ENCODE measurements around the gene CLPX. TPM values are rescaled to one million over a fixed set of nuclear protein-coding genes. Genes with fewer than 3 reads are reported as not detected.

Gene CLPX
- total RNA-seq, 1 experiment from 2014 or later: 26.2 TPM

GRCh38 chr15:65130941-65131340, 54.2 kb downstream of the CLPX start:
- Histone ChIP-seq H3K4me1 (ENCODE audit: low read length) (peaks cover 24% of the 10 kb centered on the region), H3K27me3 (ENCODE audit: low read length) (no peaks in the 10 kb centered on the region), H3K4me3 (ENCODE audit: low read length) (no peak overlapping the region), H2AFZ (ENCODE audit: low read length) (no peak overlapping the region), H3K9me2 (replicated peaks; ENCODE audit: insufficient read depth, low read length) (no peaks in the 10 kb centered on the region), H3K9ac (ENCODE audit: low read length) (no peak overlapping the region), H4K20me1 (ENCODE audit: insufficient read depth, low read depth, low read length) (0 out of 2 replicates have a peak, but pooled peaks cover 4% of the 10 kb centered on the region), H3K27ac (ENCODE audit: low read length) (no peak overlapping the region), H3K36me3 (ENCODE audit: insufficient read depth, low read length) (peaks cover 24% of the 10 kb centered on the region), H3K4me2 (ENCODE audit: low read depth, low read length, poor library complexity, severe bottlenecking) (no peak overlapping the region), H3K79me2 (ENCODE audit: low read length) (peaks cover 70% of the 10 kb centered on the region), H3K9me3 (ENCODE audit: low read length) (no peaks in the 10 kb centered on the region)
- DNase-seq: peak; percentile 54

- no peak for DNase-seq
- H3K9ac ChIP-seq (ENCODE audit: low read length): no peak overlapping the region
- H3K79me2 ChIP-seq (ENCODE audit: low read length): 0 out of 2 replicates have a peak, but pooled peaks cover 4% of the 10 kb centered on the region
- H3K27me3 ChIP-seq (ENCODE audit: low read length): no peaks in the 10 kb centered on the region
- no peak overlapping the region for H2AFZ ChIP-seq (ENCODE audit: low read length)
- H3K9me3 ChIP-seq (ENCODE audit: low read length): no peaks in the 10 kb centered on the region
- no peak overlapping the region for H3K27ac ChIP-seq (ENCODE audit: low read length)
- H4K20me1 ChIP-seq (ENCODE audit: insufficient read depth, low read depth, low read length): no peaks in the 10 kb centered on the region
- H3K4me2 ChIP-seq (ENCODE audit: low read depth, low read length, poor library complexity, severe bottlenecking): no peak overlapping the region
- H3K9me2 ChIP-seq (replicated peaks; ENCODE audit: insufficient read depth, low read length): no peaks in the 10 kb centered on the region
- H3K36me3 ChIP-seq (ENCODE audit: insufficient read depth, low read length): peaks cover 47% of the 10 kb centered on the region
- no peak overlapping the region for H3K4me3 ChIP-seq (ENCODE audit: low read length)
- no peaks in the 10 kb centered on the region for H3K4me1 ChIP-seq (ENCODE audit: low read length)
Observed at GRCh38 chr15:65115542-65115941, 69.6 kb downstream of the CLPX start.

- Histone ChIP-seq H3K79me2 (ENCODE audit: low read length) (0 out of 2 replicates have a peak, but pooled peaks cover 4% of the 10 kb centered on the region), H3K4me2 (ENCODE audit: low read depth, low read length, poor library complexity, severe bottlenecking) (no peak within 1 kb of the TSS), H2AFZ (ENCODE audit: low read length) (no peak within 1 kb of the TSS), H3K4me1 (ENCODE audit: low read length) (no peaks in the 10 kb centered on the region), H3K9me2 (replicated peaks; ENCODE audit: insufficient read depth, low read length) (no peaks in the 10 kb centered on the region), H4K20me1 (ENCODE audit: insufficient read depth, low read depth, low read length) (no peaks in the 10 kb centered on the region), H3K27ac (ENCODE audit: low read length) (no peak within 1 kb of the TSS), H3K4me3 (ENCODE audit: low read length) (no peak within 1 kb of the TSS), H3K9me3 (ENCODE audit: low read length) (no peaks in the 10 kb centered on the region), H3K36me3 (ENCODE audit: insufficient read depth, low read length) (peaks cover 47% of the 10 kb centered on the region), H3K27me3 (ENCODE audit: low read length) (no peaks in the 10 kb centered on the region), H3K9ac (ENCODE audit: low read length) (no peak within 1 kb of the TSS)
- no peak for DNase-seq
Observed at GRCh38 chr15:65115086-65115485, 70.1 kb downstream of the CLPX start, which contains the start of gene UBAP1L. TSS of gene UBAP1L (minus strand) at chr15:65115200. CDS start at chr15:65106215, 8,985 bp downstream.

- no peaks in the 10 kb centered on the region for H3K9me2 ChIP-seq (replicated peaks; ENCODE audit: insufficient read depth, low read length)
- peaks cover 20% of the 10 kb centered on the region; the same call in 1 of the 2 replicates for H3K36me3 ChIP-seq (ENCODE audit: insufficient read depth, low read length)
- no peaks in the 10 kb centered on the region for H4K20me1 ChIP-seq (ENCODE audit: insufficient read depth, low read depth, low read length)
- no peaks in the 10 kb centered on the region for H3K27me3 ChIP-seq (ENCODE audit: low read length)
- H3K79me2 ChIP-seq (ENCODE audit: low read length): no peaks in the 10 kb centered on the region
- no peak for DNase-seq
- no peaks in the 10 kb centered on the region for H3K9me3 ChIP-seq (ENCODE audit: low read length)
- H2AFZ ChIP-seq (ENCODE audit: low read length): no peak overlapping the region
- no peak overlapping the region for H3K27ac ChIP-seq (ENCODE audit: low read length)
- H3K9ac ChIP-seq (ENCODE audit: low read length): no peak overlapping the region
- H3K4me2 ChIP-seq (ENCODE audit: low read depth, low read length, poor library complexity, severe bottlenecking): no peak overlapping the region
- H3K4me3 ChIP-seq (ENCODE audit: low read length): no peak overlapping the region
- H3K4me1 ChIP-seq (ENCODE audit: low read length): no peaks in the 10 kb centered on the region
Observed at GRCh38 chr15:65110676-65111292, 74.4 kb downstream of the CLPX start.

- Histone ChIP-seq H3K9ac (ENCODE audit: low read length) (no peak overlapping the region), H4K20me1 (ENCODE audit: insufficient read depth, low read depth, low read length) (no peaks in the 10 kb centered on the region), H3K9me2 (replicated peaks; ENCODE audit: insufficient read depth, low read length) (no peaks in the 10 kb centered on the region)
Observed at GRCh38 chr15:65106011-65106590, 79.0 kb downstream of the CLPX start.

GRCh38 chr15:65105038-65105437, 80.1 kb downstream of the CLPX start:
- DNase-seq: no peak
- no peak overlapping the region for H3K4me2 ChIP-seq (ENCODE audit: low read depth, low read length, poor library complexity, severe bottlenecking)
- no peaks in the 10 kb centered on the region for H3K4me1 ChIP-seq (ENCODE audit: low read length)

More at GRCh38 chr15:65106011-65106590, 79.0 kb downstream of the CLPX start:
- no peaks in the 10 kb centered on the region for H3K27me3 ChIP-seq (ENCODE audit: low read length)
- no peaks in the 10 kb centered on the region for H3K9me3 ChIP-seq (ENCODE audit: low read length)
- H3K27ac ChIP-seq (ENCODE audit: low read length): no peak overlapping the region
- H3K4me2 ChIP-seq (ENCODE audit: low read depth, low read length, poor library complexity, severe bottlenecking): no peak overlapping the region
- DNase-seq: no peak
- H3K36me3 ChIP-seq (ENCODE audit: insufficient read depth, low read length): peaks cover 7% of the 10 kb centered on the region; the same call in 1 of the 2 replicates
- H2AFZ ChIP-seq (ENCODE audit: low read length): no peak overlapping the region
- no peak overlapping the region for H3K4me3 ChIP-seq (ENCODE audit: low read length)
- no peaks in the 10 kb centered on the region for H3K4me1 ChIP-seq (ENCODE audit: low read length)
- no peaks in the 10 kb centered on the region for H3K79me2 ChIP-seq (ENCODE audit: low read length)

GRCh38 chr15:65102912-65103311, 82.2 kb downstream of the CLPX start:
- Histone ChIP-seq H3K9ac (ENCODE audit: low read length) (no peak overlapping the region), H3K9me3 (ENCODE audit: low read length) (no peaks in the 10 kb centered on the region), H3K27ac (ENCODE audit: low read length) (no peak overlapping the region), H3K79me2 (ENCODE audit: low read length) (no peaks in the 10 kb centered on the region), H3K9me2 (replicated peaks; ENCODE audit: insufficient read depth, low read length) (no peaks in the 10 kb centered on the region), H2AFZ (ENCODE audit: low read length) (no peak overlapping the region), H3K4me3 (ENCODE audit: low read length) (no peak overlapping the region), H3K4me1 (ENCODE audit: low read length) (no peaks in the 10 kb centered on the region), H3K27me3 (ENCODE audit: low read length) (no peaks in the 10 kb centered on the region), H3K36me3 (ENCODE audit: insufficient read depth, low read length) (peaks cover 14% of the 10 kb centered on the region), H3K4me2 (ENCODE audit: low read depth, low read length, poor library complexity, severe bottlenecking) (no peak overlapping the region), H4K20me1 (ENCODE audit: insufficient read depth, low read depth, low read length) (no peaks in the 10 kb centered on the region)
- DNase-seq: no peak

More at GRCh38 chr15:65105038-65105437, 80.1 kb downstream of the CLPX start:
- Histone ChIP-seq H3K79me2 (ENCODE audit: low read length) (no peaks in the 10 kb centered on the region), H3K9ac (ENCODE audit: low read length) (no peak overlapping the region), H4K20me1 (ENCODE audit: insufficient read depth, low read depth, low read length) (no peaks in the 10 kb centered on the region), H3K4me3 (ENCODE audit: low read length) (no peak overlapping the region), H3K9me2 (replicated peaks; ENCODE audit: insufficient read depth, low read length) (no peaks in the 10 kb centered on the region), H3K27ac (ENCODE audit: low read length) (no peak overlapping the region), H3K27me3 (ENCODE audit: low read length) (no peaks in the 10 kb centered on the region), H3K36me3 (ENCODE audit: insufficient read depth, low read length) (peaks cover 11% of the 10 kb centered on the region; the same call in 1 of the 2 replicates), H2AFZ (ENCODE audit: low read length) (no peak overlapping the region), H3K9me3 (ENCODE audit: low read length) (no peaks in the 10 kb centered on the region)

GRCh38 chr15:65101891-65102708, 83.0 kb downstream of the CLPX start:
- Histone ChIP-seq H3K27ac (ENCODE audit: low read length) (no peak overlapping the region), H3K4me3 (ENCODE audit: low read length) (no peak overlapping the region), H2AFZ (ENCODE audit: low read length) (no peak overlapping the region), H3K4me1 (ENCODE audit: low read length) (no peaks in the 10 kb centered on the region), H3K4me2 (ENCODE audit: low read depth, low read length, poor library complexity, severe bottlenecking) (no peak overlapping the region), H4K20me1 (ENCODE audit: insufficient read depth, low read depth, low read length) (no peaks in the 10 kb centered on the region), H3K27me3 (ENCODE audit: low read length) (no peaks in the 10 kb centered on the region), H3K36me3 (ENCODE audit: insufficient read depth, low read length) (peaks cover 11% of the 10 kb centered on the region), H3K79me2 (ENCODE audit: low read length) (no peaks in the 10 kb centered on the region), H3K9me3 (ENCODE audit: low read length) (no peaks in the 10 kb centered on the region), H3K9me2 (replicated peaks; ENCODE audit: insufficient read depth, low read length) (no peaks in the 10 kb centered on the region), H3K9ac (ENCODE audit: low read length) (no peak overlapping the region)
- DNase-seq: no peak
